Mucosa of rectum (tissue), 2 donors: Measurements from ENCODE around the gene BRI3BP.

Experiments used
- H3K27ac ChIP-seq, 2 donors: one replicate each; pipeline ENCODE4 v1.7.0; 2013; ENCODE audit warnings: inconsistent platforms in 2 of 2, low read depth in 2 of 2, low read length in 2 of 2
- H3K27me3 ChIP-seq, 2 donors: one replicate each; pipeline ENCODE4 v1.7.0; 2013; ENCODE audit warnings: low read length in 2 of 2; ENCODE audit not compliant: control insufficient read depth in 2 of 2, insufficient read depth in 2 of 2
- H3K36me3 ChIP-seq, 2 donors: one replicate each; pipeline ENCODE4 v1.7.0; 2013; ENCODE audit warnings: low read length in 2 of 2; ENCODE audit not compliant: control insufficient read depth in 2 of 2, insufficient read depth in 2 of 2
- H3K4me1 ChIP-seq, 2 donors: one replicate each; pipeline ENCODE4 v1.7.0; 2013; ENCODE audit warnings: low read length in 2 of 2, mild to moderate bottlenecking in 1 of 2; ENCODE audit not compliant: control insufficient read depth in 2 of 2, insufficient read depth in 2 of 2
- H3K4me3 ChIP-seq, 2 donors: one replicate each; pipeline ENCODE4 v1.7.0; 2013; ENCODE audit warnings: low read length in 2 of 2
- H3K9ac ChIP-seq, 2 donors: one replicate each; pipeline ENCODE4 v1.7.0; 2013; ENCODE audit warnings: low read length in 2 of 2, low read depth in 1 of 2, mild to moderate bottlenecking in 1 of 2
- H3K9me3 ChIP-seq, 2 donors: one replicate each; pipeline ENCODE4 v1.7.0; 2013; ENCODE audit warnings: low read length in 2 of 2; ENCODE audit not compliant: control insufficient read depth in 2 of 2
- donor health status: healthy.
- donor health status: Normal muscosa, but diverticular disease.

BRI3BP gene

DNA sequence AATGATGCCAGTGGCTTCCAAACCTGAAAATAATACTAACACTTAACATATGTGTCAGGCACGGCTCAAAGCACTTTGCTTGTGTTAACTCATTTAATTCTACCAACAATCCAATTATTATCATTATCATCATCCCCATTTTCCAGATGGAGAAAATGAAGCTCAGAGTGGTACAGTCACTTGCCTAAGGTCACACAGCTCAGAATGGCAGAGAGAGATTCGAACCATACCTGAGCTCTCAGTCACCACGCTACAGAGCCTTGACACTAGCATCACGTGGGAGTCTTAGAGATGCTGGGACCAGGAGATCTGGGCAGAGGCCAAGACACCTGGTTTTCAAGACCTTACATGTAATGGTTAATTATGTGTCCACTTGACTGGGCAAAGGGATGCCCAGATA, 38.7 kb upstream of the BRI3BP start:
- H3K9ac ChIP-seq: no peak overlapping the region

DNA sequence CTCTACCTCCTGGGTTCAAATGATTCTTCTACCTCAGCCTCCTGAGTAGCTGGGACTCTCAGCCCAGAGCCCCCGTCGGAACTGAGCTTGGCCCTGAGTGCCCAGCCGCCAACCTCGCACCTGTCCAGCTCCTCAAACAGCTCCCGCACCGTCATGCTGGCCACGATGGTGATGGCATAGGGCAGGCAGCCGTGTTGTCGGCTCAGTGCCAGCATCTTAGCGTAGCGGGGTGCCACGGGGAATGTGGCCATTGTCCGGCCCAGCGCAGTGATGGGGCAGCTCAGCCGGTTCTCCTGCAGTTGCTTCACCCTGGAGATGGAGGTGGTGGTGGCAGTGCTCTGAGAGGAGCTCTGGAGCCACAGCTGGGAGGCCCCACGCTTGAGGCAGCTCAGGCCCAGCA, 36.9 kb upstream of the BRI3BP start:
- Histone ChIP-seq H3K9ac (no peak overlapping the region), H3K4me3 (no peak overlapping the region), H3K36me3 (peaks cover 36 to 57% of the 10 kb centered on the region in 2 donors), H3K4me1 (no peaks in the 10 kb centered on the region), H3K27me3 (no peaks in the 10 kb centered on the region), H3K27ac (no peak overlapping the region), H3K9me3 (no peaks in the 10 kb centered on the region)

More for the DNA sequence above, 38.7 kb upstream of the BRI3BP start:
- Histone ChIP-seq H3K27me3 (no peaks in the 10 kb centered on the region), H3K36me3 (peaks cover 39 to 63% of the 10 kb centered on the region in 2 donors), H3K27ac (no peak overlapping the region), H3K4me1 (no peaks in the 10 kb centered on the region), H3K4me3 (no peak overlapping the region), H3K9me3 (no peaks in the 10 kb centered on the region)

DNA sequence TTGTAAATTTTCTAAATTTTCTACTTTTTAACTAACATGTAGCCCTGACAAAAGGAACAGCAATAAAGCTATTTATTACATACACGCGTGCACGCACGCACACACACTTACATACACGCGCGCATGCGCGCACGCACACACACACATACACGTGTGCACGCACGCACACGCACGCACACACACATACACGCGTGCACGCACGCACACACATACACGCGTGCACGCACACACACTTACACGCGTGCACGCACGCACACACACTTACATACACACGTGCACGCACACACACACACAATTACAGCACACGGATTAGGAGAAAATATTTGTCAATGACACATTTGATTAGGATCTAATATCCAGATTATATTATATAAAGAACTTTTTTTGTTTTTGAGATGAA, 32.4 kb upstream of the BRI3BP start:
- no peak overlapping the region for H3K4me3 ChIP-seq
- no peaks in the 10 kb centered on the region for H3K4me1 ChIP-seq
- no peaks in the 10 kb centered on the region for H3K9me3 ChIP-seq
- H3K27me3 ChIP-seq: no peaks in the 10 kb centered on the region
- H3K36me3 ChIP-seq: peaks cover 41 to 50% of the 10 kb centered on the region in 2 donors
- H3K27ac ChIP-seq: no peak overlapping the region
- no peak overlapping the region for H3K9ac ChIP-seq

GRCh38 chr12:124963211-124963610, 30.2 kb upstream of the BRI3BP start:
- Histone ChIP-seq H3K36me3 (peaks cover 37 to 51% of the 10 kb centered on the region in 2 donors), H3K9ac (no peak overlapping the region), H3K9me3 (no peaks in the 10 kb centered on the region), H3K27me3 (no peaks in the 10 kb centered on the region), H3K4me3 (no peak overlapping the region), H3K27ac (no peak overlapping the region), H3K4me1 (no peaks in the 10 kb centered on the region)

GRCh38 chr12:124964251-124964650, 29.2 kb upstream of the BRI3BP start:
- no peaks in the 10 kb centered on the region for H3K27me3 ChIP-seq
- no peaks in the 10 kb centered on the region for H3K4me1 ChIP-seq
- no peak overlapping the region for H3K27ac ChIP-seq
- no peak overlapping the region for H3K4me3 ChIP-seq
- peaks cover 40 to 52% of the 10 kb centered on the region in 2 donors for H3K36me3 ChIP-seq
- no peak overlapping the region for H3K9ac ChIP-seq
- H3K9me3 ChIP-seq: no peaks in the 10 kb centered on the region

- Histone ChIP-seq H3K4me3 (no peak overlapping the region), H3K27ac (no peak overlapping the region), H3K36me3 (peaks cover 35 to 50% of the 10 kb centered on the region in 2 donors), H3K4me1 (no peaks in the 10 kb centered on the region), H3K9me3 (no peaks in the 10 kb centered on the region), H3K27me3 (no peaks in the 10 kb centered on the region), H3K9ac (no peak overlapping the region)
These were observed 28.5 kb upstream of the BRI3BP start for GRCh38 chr12:124964836-124965462.

DNA sequence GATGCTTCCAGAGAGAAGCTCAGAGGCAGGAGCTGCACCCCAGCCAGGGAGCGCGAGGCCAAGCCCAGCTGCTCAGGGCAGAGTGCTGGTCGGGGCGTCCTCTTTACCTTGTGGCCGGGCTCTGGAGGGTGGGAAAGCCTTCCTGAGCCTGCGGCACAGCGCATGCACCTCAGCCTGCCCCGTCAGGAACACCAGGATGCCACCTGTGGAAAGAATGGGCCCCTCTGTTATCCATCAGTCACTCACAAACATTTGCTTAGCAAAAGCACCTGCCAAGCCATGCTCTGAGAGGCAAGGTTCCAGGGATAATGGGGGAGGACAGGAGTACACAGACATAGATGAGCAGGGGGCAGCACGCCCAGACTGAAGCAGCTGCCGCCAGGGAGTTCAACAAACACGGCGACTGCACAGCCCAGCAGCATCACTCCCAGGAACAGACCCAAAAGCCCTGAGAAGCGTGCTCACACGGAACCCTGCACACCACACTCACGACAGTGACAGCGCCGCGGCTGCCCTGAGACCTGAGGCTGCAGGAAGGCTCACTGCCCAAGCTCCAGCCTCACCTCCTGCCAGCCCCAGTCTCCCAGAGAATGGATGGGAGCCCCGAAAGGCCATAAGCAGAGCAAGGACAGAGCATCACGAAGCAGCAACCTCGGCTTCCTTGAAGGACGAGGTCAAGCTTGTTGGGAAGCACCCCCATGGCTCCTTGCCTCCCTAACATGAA, 26.3 kb upstream of the BRI3BP start:
- no peaks in the 10 kb centered on the region for H3K27me3 ChIP-seq
- no peaks in the 10 kb centered on the region for H3K9me3 ChIP-seq
- H3K9ac ChIP-seq: no peak overlapping the region
- no peaks in the 10 kb centered on the region for H3K4me1 ChIP-seq
- peaks cover 37 to 60% of the 10 kb centered on the region in 2 donors for H3K36me3 ChIP-seq
- H3K4me3 ChIP-seq: no peak overlapping the region
- no peak overlapping the region for H3K27ac ChIP-seq

- Histone ChIP-seq H3K36me3 (peaks cover 37 to 57% of the 10 kb centered on the region in 2 donors), H3K4me3 (no peak overlapping the region), H3K27me3 (no peaks in the 10 kb centered on the region), H3K9me3 (no peaks in the 10 kb centered on the region), H3K27ac (no peak overlapping the region), H3K4me1 (no peaks in the 10 kb centered on the region), H3K9ac (no peak overlapping the region)
These were observed 24.8 kb upstream of the BRI3BP start for GRCh38 chr12:124968656-124969055.

DNA sequence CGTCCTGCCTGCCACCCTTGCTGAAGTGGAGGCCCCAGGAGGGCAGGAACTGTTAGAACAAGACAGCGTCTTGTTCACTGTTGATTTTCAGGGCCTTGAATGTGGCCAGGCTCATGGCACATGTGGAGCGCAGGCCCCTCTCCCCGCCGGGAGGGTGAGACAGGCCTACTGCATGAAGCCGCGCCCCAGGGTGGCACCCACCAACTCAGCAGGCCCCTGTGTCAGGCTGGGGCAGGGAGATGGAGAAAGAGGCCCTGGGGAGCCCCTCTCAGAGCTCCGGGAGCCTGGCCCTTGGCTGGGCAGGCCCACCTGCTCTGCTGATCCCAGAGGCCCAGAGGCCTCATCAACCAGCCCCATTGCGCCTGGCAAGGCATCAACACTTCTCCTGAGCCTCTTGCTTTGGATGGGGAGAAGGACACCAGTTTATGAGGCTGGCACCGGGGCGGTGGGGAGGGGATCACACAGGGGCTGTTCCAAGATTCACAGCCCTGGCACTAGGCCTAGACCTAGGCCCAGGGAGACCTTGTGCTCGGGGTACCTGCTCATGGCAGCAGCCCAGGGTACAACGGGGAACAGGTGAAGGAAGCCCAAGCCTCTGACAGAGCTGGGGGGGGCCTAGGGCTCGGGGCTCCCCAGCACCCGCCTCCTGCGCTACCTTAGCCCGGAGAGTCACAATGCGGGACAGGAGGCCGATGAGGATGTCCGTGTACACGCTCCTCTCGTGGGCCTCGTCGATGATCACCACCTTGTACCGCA, 22.6 kb upstream of the BRI3BP start:
- no peak overlapping the region for H3K4me3 ChIP-seq

DNA sequence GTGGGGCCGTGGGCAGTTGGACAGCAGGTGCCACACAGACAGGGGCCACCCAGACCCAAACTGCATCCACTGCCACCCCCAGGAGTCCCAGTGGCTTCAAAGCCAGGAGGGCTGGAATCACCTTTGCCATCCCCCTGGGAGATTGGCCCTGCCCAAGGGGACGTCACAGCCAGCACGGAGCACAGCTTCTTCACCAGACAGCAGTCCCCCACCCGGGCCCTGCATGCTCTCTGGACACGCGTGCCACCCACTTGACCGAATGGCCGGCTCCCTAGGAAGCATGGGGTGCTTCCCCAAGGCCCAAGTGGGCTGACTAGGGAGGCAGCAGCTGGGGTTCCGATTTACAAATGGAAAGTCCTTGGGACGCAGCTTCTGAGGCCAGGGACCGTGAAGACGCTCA, 21.8 kb upstream of the BRI3BP start:
- Histone ChIP-seq H3K4me1 (no peaks in the 10 kb centered on the region), H3K36me3 (peaks cover 40 to 60% of the 10 kb centered on the region in 2 donors), H3K27ac (no peak overlapping the region), H3K4me3 (no peak overlapping the region), H3K9ac (no peak overlapping the region), H3K9me3 (no peaks in the 10 kb centered on the region), H3K27me3 (no peaks in the 10 kb centered on the region)

More for the DNA sequence above, 22.6 kb upstream of the BRI3BP start:
- H3K27me3 ChIP-seq: no peaks in the 10 kb centered on the region
- H3K4me1 ChIP-seq: no peaks in the 10 kb centered on the region
- H3K9ac ChIP-seq: no peak overlapping the region
- H3K27ac ChIP-seq: no peak overlapping the region
- peaks cover 38 to 58% of the 10 kb centered on the region in 2 donors for H3K36me3 ChIP-seq
- H3K9me3 ChIP-seq: no peaks in the 10 kb centered on the region
